ENCODE data around the gene PPP4R2. TPM values are rescaled to one million over a fixed set of nuclear protein-coding genes. Genes with fewer than 3 reads are reported as not detected.

Gene PPP4R2
- total RNA-seq, 1 donor from 2014 or later = 143 TPM

- H3K79me2 ChIP-seq (ENCODE audit: low read depth) = no peaks in the 10 kb centered on the region
- Mint-ChIP-seq H3K36me3 (peaks cover 26% of the 10 kb centered on the region), H3K9me3 (peaks cover 3% of the 10 kb centered on the region), H3K4me3 (no peak overlapping the region), H3K27me3 (ENCODE audit: insufficient read depth, low read depth) (no peaks in the 10 kb centered on the region), H3K27ac (no peak overlapping the region), H3K4me1 (no peaks in the 10 kb centered on the region)
- peaks cover 100% of the 10 kb centered on the region for H4K20me1 ChIP-seq (ENCODE audit: low read depth)
- TF ChIP-seq EZH2 (IDR thresholded peaks at IDR 0.05) (no peak), EZH2phosphoT487 (IDR thresholded peaks at IDR 0.05) (no peak), CTCF (IDR thresholded peaks at IDR 0.05) (no peak)
- no peak overlapping the region for H3K4me2 ChIP-seq
- H3K4me3 ChIP-seq = no peak overlapping the region
- no peaks in the 10 kb centered on the region for H3K36me3 ChIP-seq
- H2AFZ ChIP-seq (replicated peaks) = no peak overlapping the region
- H3K9ac ChIP-seq = no peak overlapping the region
- H3K27ac ChIP-seq = no peak overlapping the region
- no peaks in the 10 kb centered on the region for H3K4me1 ChIP-seq
- no peaks in the 10 kb centered on the region for H3K27me3 ChIP-seq
- H3F3A ChIP-seq (ENCODE audit: low read depth) = peaks cover 15% of the 10 kb centered on the region
- DNase-seq (ENCODE audit: low spot score) = no peak
- H3K9me3 ChIP-seq (ENCODE audit: low read depth) = no peaks in the 10 kb centered on the region
Measured at GRCh38 chr3:73046195-73046594, 49.6 kb downstream of the PPP4R2 start.

DNA sequence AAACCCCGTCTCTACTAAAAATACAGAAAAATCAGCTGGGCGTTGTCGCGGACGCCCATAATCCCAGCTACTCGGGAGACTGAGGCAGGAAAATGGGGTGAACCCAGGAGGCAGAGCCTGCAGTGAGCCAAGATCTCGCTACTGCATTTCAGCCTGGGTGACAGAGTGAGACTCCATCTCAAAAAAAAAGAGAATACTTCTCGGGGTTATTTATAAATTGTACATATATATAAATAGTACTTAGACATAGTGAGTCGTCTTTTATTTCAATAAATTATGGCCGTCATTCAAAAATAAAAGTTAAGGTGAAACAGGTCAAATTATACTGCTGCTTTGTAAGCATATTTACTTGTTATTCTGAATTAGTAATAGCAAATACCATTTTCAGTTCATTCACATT lies 52.7 kb downstream of the PPP4R2 start:
- peaks cover 6% of the 10 kb centered on the region for H3F3A ChIP-seq (ENCODE audit: low read depth)
- no peak for TF ChIP-seq CTCF (IDR thresholded peaks at IDR 0.05)
- TF ChIP-seq EZH2 (IDR thresholded peaks at IDR 0.05) = no peak
- no peak for TF ChIP-seq EZH2phosphoT487 (IDR thresholded peaks at IDR 0.05)
- Mint-ChIP-seq H3K36me3 (peaks cover 17% of the 10 kb centered on the region), H3K4me1 (no peaks in the 10 kb centered on the region), H3K4me3 (no peak overlapping the region), H3K27ac (no peak overlapping the region), H3K27me3 (ENCODE audit: insufficient read depth, low read depth) (no peaks in the 10 kb centered on the region), H3K9me3 (no peaks in the 10 kb centered on the region)
- H3K4me1 ChIP-seq = no peaks in the 10 kb centered on the region
- no peaks in the 10 kb centered on the region for H3K9me3 ChIP-seq (ENCODE audit: low read depth)
- DNase-seq (ENCODE audit: low spot score) = no peak
- no peaks in the 10 kb centered on the region for H3K36me3 ChIP-seq
- H3K79me2 ChIP-seq (ENCODE audit: low read depth) = no peaks in the 10 kb centered on the region
- H3K27ac ChIP-seq = no peak overlapping the region
- H3K27me3 ChIP-seq = no peaks in the 10 kb centered on the region
- H4K20me1 ChIP-seq (ENCODE audit: low read depth) = peaks cover 93% of the 10 kb centered on the region
- H2AFZ ChIP-seq (replicated peaks) = no peak overlapping the region
- no peak overlapping the region for H3K4me2 ChIP-seq
- H3K9ac ChIP-seq = no peak overlapping the region
- H3K4me3 ChIP-seq = no peak overlapping the region

DNA sequence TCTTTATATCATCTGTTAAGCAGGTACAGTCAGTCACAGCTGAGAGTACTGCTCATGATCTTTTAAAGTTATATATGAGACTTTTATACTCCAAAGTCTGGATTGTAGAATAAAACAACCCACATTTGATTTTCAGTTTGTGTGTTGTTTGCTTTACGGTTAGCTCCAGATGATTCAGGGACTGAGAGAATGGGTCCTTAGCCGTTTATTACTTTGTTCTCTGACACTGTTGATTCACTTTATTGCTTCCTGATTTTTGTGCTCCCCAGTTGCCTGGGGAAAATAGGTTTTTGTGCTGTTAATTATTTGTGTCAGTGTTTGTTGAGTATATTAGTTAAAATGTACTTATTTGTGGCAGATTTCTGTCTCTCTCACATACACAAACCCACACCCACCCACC lies 56.2 kb downstream of the PPP4R2 start:
- Histone ChIP-seq H3F3A (ENCODE audit: low read depth) (peaks cover 20% of the 10 kb centered on the region), H3K4me3 (no peak overlapping the region), H3K79me2 (ENCODE audit: low read depth) (peaks cover 25% of the 10 kb centered on the region), H3K9ac (no peak overlapping the region), H3K27ac (no peak overlapping the region), H3K36me3 (no peaks in the 10 kb centered on the region), H4K20me1 (ENCODE audit: low read depth) (peaks cover 57% of the 10 kb centered on the region), H3K27me3 (no peaks in the 10 kb centered on the region), H3K4me1 (no peaks in the 10 kb centered on the region), H3K4me2 (no peak overlapping the region), H3K9me3 (ENCODE audit: low read depth) (no peaks in the 10 kb centered on the region), H2AFZ (replicated peaks) (no peak overlapping the region)
- no peak overlapping the region for H3K4me3 Mint-ChIP-seq
- H3K27ac Mint-ChIP-seq = no peak overlapping the region
- H3K27me3 Mint-ChIP-seq (ENCODE audit: insufficient read depth, low read depth) = no peaks in the 10 kb centered on the region
- H3K4me1 Mint-ChIP-seq = no peaks in the 10 kb centered on the region
- peaks cover 10% of the 10 kb centered on the region for H3K36me3 Mint-ChIP-seq
- no peak for DNase-seq (ENCODE audit: low spot score)
- no peaks in the 10 kb centered on the region for H3K9me3 Mint-ChIP-seq
- no peak for TF ChIP-seq CTCF (IDR thresholded peaks at IDR 0.05)
- no peak for TF ChIP-seq EZH2phosphoT487 (IDR thresholded peaks at IDR 0.05)
- TF ChIP-seq EZH2 (IDR thresholded peaks at IDR 0.05) = no peak
